ENCODE results near the gene SMAD9. TPM values are rescaled to one million over a fixed set of nuclear protein-coding genes. Genes with fewer than 3 reads are reported as not detected.

SMAD9 gene
- total and polyA plus RNA-seq, 2 of the 8 experiments (the other 6 are each of a cell fraction or from before 2014, with no cell fraction given): 0.45 to 1.0 TPM

DNA sequence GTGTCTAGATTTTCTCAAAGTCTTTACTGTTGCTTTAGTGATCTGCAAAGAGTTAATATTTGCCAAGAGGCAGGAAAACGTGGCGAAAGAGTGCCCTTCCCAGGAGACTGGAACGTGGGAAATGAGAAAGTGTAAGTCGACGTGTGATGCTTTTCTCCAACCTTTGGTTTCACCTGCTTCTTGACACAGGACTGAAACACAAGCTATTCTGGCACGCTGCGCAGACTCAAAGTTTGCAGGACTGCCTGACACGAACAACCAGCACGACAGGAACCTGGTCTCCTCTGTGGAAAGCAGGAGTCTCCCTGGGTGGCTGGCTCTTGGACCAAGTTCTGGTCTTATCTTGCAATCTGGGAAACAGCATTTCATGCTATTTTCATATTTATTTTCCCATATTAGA, 72.4 kb downstream of the SMAD9 start:
- no peak overlapping the region for H4K8ac ChIP-seq (ENCODE audit: extremely low read depth, insufficient read depth, low read length)
- no peak overlapping the region for H2AFZ ChIP-seq (ENCODE audit: low read length)
- H3K79me1 ChIP-seq (ENCODE audit: low read depth, low read length): no peaks in the 10 kb centered on the region
- H3K4ac ChIP-seq (replicated peaks; ENCODE audit: insufficient read length, low read depth, low read length): no peak overlapping the region
- H3K23me2 ChIP-seq (ENCODE audit: low read depth, low read length): no peaks in the 10 kb centered on the region
- FAIRE-seq: no peak
- H2BK12ac ChIP-seq (ENCODE audit: low read depth, low read length): no peak overlapping the region
- H2AK5ac ChIP-seq (ENCODE audit: low read depth, low read length): no peak overlapping the region
- H4K91ac ChIP-seq (replicated peaks; ENCODE audit: insufficient read length, low read length): no peak overlapping the region
- ChIA-PET POLR2A (ENCODE audit: partially characterized antibody) (no interaction called here), CTCF (ENCODE audit: partially characterized antibody) (interaction anchor here (0.7 to 7.5 kb wide), 9 partner anchors 12 to 715 kb away, joined by 3 to 85 read pairs (median 6); no protein-coding TSS in a partner anchor)
- H3K4me2 ChIP-seq (ENCODE audit: insufficient read depth in 1 of 2, low read depth in 2 of 2, low read length in 2 of 2): no peak overlapping the region
- H3K56ac ChIP-seq (replicated peaks; ENCODE audit: insufficient read length, low read depth, low read length): no peak overlapping the region
- H3K18ac ChIP-seq (ENCODE audit: extremely low read depth, low read length): no peak overlapping the region
- H2BK15ac ChIP-seq (ENCODE audit: low read length): no peak overlapping the region
- no peaks in the 10 kb centered on the region for H3K36me3 ChIP-seq (ENCODE audit: control insufficient read depth in 2 of 4, insufficient read depth in 4 of 4, low read length in 3 of 4)
- DNase-seq (ENCODE audit: low read depth in 1 of 2, low spot score in 2 of 2): no peak
- no peaks in the 10 kb centered on the region for H3K79me2 ChIP-seq (ENCODE audit: control insufficient read depth in 1 of 2, insufficient read depth in 2 of 2, low read length in 2 of 2)
- no peak overlapping the region for H2BK5ac ChIP-seq (ENCODE audit: low read depth, low read length)
- H2BK120ac ChIP-seq (replicated peaks; ENCODE audit: low read depth, low read length): no peak overlapping the region
- H3K14ac ChIP-seq (ENCODE audit: insufficient read length): no peak overlapping the region
- no peak overlapping the region for H4K5ac ChIP-seq (ENCODE audit: insufficient read length, low read depth, low read length)
- no peak overlapping the region for H3K23ac ChIP-seq (ENCODE audit: insufficient read length)
- no peak overlapping the region for H3K27ac ChIP-seq (ENCODE audit: low read depth, low read length)
- no peak overlapping the region for H2BK20ac ChIP-seq (ENCODE audit: low read length)
- no peaks in the 10 kb centered on the region for H3K27me3 ChIP-seq (replicated peaks in 1 of 4; ENCODE audit: control insufficient read depth in 3 of 4, extremely low read depth in 1 of 4, insufficient read depth in 3 of 4, low read length in 3 of 4)
- no peaks in the 10 kb centered on the region for H3K9me3 ChIP-seq (ENCODE audit: insufficient read depth in 2 of 2, low read depth in 1 of 2, low read length in 1 of 2)
- H3K4me1 ChIP-seq (replicated peaks in 1 of 4; ENCODE audit: control insufficient read depth in 3 of 4, insufficient read depth in 4 of 4, low read length in 3 of 4): no peaks in the 10 kb centered on the region
- 85% methylated on average over 9 of the region's 9 CpGs; no CpG with 5 or more reads in 1 of the 2 experiments for WGBS, 2 experiments (ENCODE audit: extremely low coverage in 1 of 2, insufficient coverage in 1 of 2, insufficient read length in 1 of 2, insufficient replicate concordance in 2 of 2, low coverage in 1 of 2, low lambda C conversion rate in 2 of 2, missing lambda C conversion rate in 1 of 2)
- H3K9ac ChIP-seq (replicated peaks in 1 of 4; ENCODE audit: extremely low read depth in 1 of 4, low read depth in 3 of 4, low read length in 3 of 4): no peak overlapping the region
- H3K4me3 ChIP-seq (ENCODE audit: extremely low read depth in 1 of 4, insufficient read depth in 2 of 4, low read depth in 3 of 4, low read length in 4 of 4): no peak overlapping the region
- no peaks in the 10 kb centered on the region for H4K20me1 ChIP-seq (replicated peaks in 1 of 2; ENCODE audit: control insufficient read depth in 1 of 2, insufficient read depth in 2 of 2, low read length in 2 of 2)
- TF ChIP-seq EP300 (IDR thresholded peaks at IDR 0.05; ENCODE audit: borderline replicate concordance in 1 of 2, low read depth in 2 of 2, low read length in 2 of 2): no peak
- no peak for TF ChIP-seq ASH2L (IDR thresholded peaks at IDR 0.05; ENCODE audit: low read length)
- TF ChIP-seq, protein P1, sequence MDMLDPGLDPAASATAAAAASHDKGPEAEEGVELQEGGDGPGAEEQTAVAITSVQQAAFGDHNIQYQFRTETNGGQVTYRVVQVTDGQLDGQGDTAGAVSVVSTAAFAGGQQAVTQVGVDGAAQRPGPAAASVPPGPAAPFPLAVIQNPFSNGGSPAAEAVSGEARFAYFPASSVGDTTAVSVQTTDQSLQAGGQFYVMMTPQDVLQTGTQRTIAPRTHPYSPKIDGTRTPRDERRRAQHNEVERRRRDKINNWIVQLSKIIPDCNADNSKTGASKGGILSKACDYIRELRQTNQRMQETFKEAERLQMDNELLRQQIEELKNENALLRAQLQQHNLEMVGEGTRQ (IDR thresholded peaks at IDR 0.05; ENCODE audit: low read length): no peak
- TF ChIP-seq CBX5 (IDR thresholded peaks at IDR 0.05; ENCODE audit: low read depth, low read length): no peak
- no peak for TF ChIP-seq TAF7 (optimal IDR thresholded peaks at IDR 0.05; ENCODE audit: borderline replicate concordance, low read depth, low read length)
- no peak for TF ChIP-seq RAD21 (IDR thresholded peaks at IDR 0.05 in 1 of 2, conservative IDR thresholded peaks at IDR 0.05 in 1 of 2; ENCODE audit: low read depth in 2 of 2, low read length in 2 of 2)
- TF ChIP-seq EZH2 (IDR thresholded peaks at IDR 0.05; ENCODE audit: low read depth, low read length, severe bottlenecking): no peak
- TF ChIP-seq CEBPB (IDR thresholded peaks at IDR 0.05; ENCODE audit: low read depth, low read length): no peak
- no peak for TF ChIP-seq KDM1A (IDR thresholded peaks at IDR 0.05; ENCODE audit: borderline replicate concordance, low read length)
- TF ChIP-seq JUN (IDR thresholded peaks at IDR 0.05; ENCODE audit: low read depth, low read length): no peak
- TF ChIP-seq TAF1 (IDR thresholded peaks at IDR 0.05; ENCODE audit: low read depth, low read length): no peak
- TF ChIP-seq POLR2A (IDR thresholded peaks at IDR 0.05; ENCODE audit: control extremely low read depth in 1 of 2, low read depth in 2 of 2, low read length in 2 of 2): no peak
- no peak for TF ChIP-seq RFX5 (IDR thresholded peaks at IDR 0.05; ENCODE audit: borderline replicate concordance, low read depth, low read length)
- TF ChIP-seq KDM4A (IDR thresholded peaks at IDR 0.05; ENCODE audit: low read depth, low read length, severe bottlenecking): no peak
